Stimulated activated CD8-positive, alpha-beta memory T cell treated with anti-CD3 and anti-CD28 coated beads, Interleukin-7, amount 100 ng/mL, for 4 hours (primary cell): ENCODE results near the gene OR8B3.
"Not testable (repeated sequence)": the region's sequence is repeated elsewhere in the genome, so short reads cannot be mapped to it uniquely, and the experiment has no call there.

Source experiments
- DNase-seq, 2 donors: peaks; one replicate each; pipeline ENCODE4 v3.0.0-alpha.2; 2020; ENCODE audit warnings: low read depth in 2 of 2

The OR8B3 gene, protein sequence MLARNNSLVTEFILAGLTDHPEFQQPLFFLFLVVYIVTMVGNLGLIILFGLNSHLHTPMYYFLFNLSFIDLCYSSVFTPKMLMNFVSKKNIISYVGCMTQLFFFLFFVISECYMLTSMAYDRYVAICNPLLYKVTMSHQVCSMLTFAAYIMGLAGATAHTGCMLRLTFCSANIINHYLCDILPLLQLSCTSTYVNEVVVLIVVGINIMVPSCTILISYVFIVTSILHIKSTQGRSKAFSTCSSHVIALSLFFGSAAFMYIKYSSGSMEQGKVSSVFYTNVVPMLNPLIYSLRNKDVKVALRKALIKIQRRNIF

DNA sequence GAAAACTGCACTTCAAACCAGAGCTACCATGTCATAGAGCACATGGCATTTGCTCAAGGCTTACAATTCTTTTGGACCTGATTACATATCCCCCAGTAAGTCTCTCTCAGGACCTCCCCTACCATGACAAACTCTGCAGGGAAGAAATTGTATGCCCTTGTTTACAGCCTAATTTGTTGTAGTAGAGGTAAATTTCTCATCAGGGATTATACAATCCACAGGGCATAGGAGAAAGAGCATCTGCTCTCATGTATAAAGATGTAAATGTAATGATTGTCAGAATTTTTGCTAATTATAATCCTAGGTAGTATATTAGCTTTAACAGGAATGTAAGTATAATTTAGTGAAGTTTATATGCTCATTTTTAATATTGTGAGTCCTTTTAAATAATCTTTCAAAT, at the start of gene OR8B3:
TSS of gene OR8B3 (minus strand) at position 101 of the 400 bp plus-strand sequence. CDS start 1,673 bp downstream, outside the sequence.
- no peak for DNase-seq

DNA sequence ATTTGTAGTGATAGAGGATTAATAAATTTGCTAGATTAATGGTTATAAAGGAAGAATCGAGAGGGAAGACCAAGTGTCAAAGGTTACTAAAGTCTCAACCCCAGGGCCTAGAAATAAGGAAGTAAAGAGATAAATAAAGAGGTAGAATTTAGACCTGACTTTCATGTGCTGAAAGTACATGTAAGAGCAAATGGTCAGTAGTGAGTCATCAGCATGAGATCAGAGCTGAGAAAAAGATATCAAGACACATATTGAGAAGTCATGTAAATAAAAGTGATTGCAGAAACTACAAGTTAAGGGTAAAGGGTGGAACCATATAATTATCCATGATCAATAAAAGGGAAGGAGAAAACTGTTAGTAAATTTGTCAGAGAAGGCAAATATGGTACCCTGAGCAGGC, 48.1 kb upstream of the OR8B3 start:
- no peak for DNase-seq

DNA sequence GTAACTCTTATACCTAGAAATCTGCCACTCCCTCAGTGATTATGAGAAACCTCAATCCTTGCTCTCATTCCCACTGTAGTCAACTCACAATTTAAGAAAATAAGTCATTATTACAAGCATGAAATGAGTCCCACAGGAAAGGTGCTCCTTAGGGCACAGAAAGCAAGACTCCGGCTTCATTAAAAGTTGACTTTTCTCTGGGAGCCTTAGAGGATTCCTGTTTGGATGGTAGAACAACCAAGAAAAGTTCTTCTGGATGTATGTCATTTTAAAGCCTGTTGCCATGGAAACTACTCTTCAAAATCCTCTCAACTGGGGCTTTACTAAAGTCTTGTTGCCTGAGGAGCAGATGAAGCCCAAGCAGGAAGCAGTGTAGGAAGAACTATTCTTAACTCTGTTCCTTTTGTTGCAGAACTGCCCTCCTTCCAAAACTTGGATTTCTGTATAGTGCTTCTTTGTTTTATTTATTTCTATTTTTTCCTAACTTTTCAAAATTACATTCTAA, 46.9 kb upstream of the OR8B3 start, which contains the start of gene OR8B8:
TSS of gene OR8B8 (minus strand) at position 51 of the 505 bp plus-strand sequence. CDS start 4,611 bp downstream, outside the sequence.
- DNase-seq = no peak

DNA sequence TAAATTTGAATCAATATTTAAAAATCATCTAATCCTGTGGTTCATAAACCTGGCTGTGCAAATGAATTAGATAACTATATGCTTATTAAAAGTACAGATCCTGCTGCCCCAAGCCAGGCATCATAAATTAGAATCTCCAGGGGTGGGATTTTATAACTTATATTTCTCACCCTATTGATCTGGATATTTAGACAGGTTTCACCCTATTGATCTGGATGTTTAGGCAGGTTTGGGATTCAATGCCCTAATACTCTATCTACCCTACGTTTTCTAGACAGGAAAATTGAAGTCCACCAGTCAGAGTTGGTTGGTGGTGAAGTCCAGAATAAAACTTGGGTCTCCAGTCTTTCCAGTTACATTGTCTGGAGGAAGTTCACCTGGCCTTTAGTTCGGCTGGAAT, 44.0 kb upstream of the OR8B3 start:
- DNase-seq = no peak

DNA sequence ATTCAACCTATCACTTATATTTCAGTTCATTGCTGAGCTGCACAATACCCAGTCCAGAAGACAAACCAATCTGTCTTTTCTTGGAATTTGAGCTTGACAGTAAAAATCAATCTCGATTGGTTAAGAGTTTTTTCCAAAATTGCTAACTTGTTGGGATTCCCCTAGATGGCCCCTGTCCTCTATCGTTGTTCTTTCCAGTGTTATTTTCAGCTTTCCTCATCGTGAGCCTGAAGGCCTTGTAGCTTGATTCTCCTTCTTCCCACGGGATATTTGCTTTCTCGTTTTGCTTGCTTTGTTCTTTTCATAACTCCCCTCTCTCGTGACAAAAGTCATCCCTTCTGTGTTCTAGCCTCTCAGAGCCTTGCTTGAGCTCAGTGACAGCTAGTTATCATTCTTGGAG, 43.6 kb upstream of the OR8B3 start:
- DNase-seq = no peak

DNA sequence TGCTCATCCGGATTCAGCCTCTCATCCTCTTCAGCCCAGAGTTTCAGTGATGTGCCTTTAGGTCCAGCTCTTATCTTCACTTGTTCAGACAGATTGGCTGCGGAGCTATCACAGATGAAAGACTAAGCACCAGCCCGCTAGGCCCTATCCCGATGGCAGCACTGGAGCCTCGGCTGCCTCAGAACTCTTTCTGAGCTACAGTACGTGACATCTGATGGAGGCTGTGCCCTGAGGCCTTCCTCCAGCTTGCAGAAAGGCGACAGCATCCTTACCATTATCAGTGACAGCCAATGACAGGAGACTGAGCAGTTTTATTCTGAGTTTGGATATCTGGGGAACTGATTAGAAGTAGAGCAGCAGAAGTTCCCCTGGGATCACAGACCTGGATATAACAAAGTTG, 42.7 kb upstream of the OR8B3 start:
- no peak for DNase-seq

DNA sequence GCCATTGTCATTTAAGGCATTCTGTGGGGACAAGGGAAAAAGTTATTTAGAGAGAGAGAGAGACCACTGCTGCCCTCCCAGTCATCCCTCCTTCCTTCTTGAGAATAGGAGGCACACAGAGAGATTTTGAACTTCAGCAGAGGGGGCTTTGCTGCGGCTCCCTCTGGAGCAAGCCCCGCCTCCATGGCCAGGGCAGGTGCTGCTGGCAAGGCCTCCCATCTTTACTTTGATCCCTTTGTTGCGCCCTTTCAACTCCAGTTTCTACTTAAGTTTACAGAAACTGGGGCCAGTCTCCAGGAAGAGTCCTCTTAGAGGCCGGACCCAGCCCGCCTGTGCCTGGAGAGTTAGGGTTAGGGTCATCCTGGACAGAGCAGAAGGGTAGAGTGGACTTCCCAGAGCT, 42.3 kb upstream of the OR8B3 start:
- no peak for DNase-seq

DNA sequence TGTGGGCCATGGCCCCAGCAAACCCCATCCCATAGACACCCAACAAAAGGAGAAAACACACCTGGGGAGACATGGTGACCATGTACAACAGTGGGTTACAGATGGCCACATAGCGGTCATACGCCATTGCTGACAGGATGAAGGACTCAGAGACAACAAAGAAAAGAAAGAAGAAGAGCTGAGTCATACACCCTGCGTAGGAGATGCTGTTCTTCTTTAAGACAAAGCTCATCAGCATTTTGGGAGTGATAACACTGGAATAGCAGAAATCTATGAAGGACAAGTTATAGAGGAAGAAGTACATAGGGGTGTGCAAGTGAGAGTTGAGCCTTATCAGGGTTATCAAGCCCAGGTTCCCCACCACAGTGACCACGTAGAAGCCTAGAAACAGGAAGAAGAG, 41.8 kb upstream of the OR8B3 start:
- DNase-seq = no peak

DNA sequence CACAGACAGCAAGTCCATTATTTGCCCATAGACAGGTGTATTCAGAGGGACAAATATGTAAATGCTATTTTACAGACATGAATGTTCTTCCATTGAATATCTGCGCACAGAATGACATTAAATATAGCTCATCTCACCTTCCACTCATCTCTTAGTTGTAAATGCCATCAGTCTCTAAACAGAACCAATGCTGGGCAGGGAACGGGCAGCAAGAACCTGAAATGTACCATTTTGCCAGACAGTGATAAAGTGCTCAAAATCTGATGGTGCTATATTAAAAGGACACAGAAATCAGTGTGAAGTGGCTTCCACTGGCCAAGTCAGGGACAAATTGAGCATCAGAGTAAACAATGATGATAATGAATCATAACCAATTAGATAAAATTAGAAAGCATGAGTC, 35.9 kb upstream of the OR8B3 start:
- DNase-seq = no peak

DNA sequence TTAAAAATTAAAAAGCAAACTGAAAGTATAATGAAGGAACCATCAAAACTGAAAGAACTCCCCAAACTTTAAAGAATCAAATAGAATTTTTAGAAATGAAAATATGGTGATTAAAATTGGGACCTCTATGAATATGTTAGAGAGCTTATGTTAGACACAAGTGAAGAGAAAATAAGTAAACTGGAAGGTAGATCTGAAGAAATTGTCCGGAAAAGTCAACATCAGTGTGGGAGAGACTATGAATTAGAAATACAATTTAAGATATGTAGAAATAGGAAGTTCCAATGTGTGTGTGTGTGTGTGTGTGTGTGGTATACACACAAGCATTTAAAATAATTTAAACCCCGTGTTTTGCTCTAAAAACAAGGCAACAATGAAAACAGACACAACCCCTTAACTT, 30.8 kb upstream of the OR8B3 start:
- DNase-seq = no peak

DNA sequence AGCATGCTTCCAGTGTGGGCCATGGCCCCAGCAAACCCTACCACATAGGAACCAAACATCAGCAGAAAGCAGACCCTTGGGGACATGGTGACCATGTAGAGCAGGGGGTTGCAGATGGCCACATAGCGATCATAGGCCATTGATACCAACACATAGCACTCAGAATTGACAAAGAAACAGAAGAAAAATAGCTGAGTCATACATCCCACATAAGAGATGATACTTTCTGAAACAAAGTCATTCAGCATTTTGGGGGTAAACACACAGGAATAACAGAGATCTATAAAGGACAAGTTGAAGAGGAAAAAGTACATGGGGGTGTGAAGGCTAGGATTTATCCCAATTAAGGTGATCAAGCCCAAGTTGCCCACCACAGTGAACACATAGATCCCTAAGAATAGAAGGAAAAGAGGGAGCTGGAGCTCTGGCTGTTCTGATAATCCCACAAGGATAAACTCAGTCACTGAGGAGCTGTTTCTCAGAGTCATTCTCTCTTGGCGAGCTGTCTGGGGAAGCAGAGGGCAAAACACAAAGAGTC, 25.6 kb upstream of the OR8B3 start, which contains the start of gene OR8B4:
TSS of gene OR8B4 (minus strand) at position 488 of the 538 bp plus-strand sequence. CDS start at position 488, 0 bp downstream.
- DNase-seq = no peak

DNA sequence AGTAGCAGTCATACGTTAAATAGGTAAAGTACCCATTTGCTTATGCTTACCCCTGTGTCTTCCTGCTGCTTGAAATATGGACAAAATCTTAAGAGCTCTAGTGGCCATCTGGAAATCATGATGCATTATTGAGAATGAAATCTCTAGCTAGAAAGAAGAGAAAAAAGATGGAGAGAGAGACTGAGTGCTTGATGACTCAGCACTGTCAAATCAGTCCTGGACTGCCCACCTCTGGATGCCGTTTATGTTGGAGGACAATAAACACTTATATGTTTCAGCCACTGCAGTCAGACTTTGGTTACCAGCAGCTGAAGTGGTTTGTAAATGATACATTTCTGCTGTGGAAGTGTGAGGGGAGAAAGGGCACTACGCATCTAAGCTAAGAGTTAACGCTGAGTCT, 22.2 kb upstream of the OR8B3 start:
- no peak for DNase-seq

DNA sequence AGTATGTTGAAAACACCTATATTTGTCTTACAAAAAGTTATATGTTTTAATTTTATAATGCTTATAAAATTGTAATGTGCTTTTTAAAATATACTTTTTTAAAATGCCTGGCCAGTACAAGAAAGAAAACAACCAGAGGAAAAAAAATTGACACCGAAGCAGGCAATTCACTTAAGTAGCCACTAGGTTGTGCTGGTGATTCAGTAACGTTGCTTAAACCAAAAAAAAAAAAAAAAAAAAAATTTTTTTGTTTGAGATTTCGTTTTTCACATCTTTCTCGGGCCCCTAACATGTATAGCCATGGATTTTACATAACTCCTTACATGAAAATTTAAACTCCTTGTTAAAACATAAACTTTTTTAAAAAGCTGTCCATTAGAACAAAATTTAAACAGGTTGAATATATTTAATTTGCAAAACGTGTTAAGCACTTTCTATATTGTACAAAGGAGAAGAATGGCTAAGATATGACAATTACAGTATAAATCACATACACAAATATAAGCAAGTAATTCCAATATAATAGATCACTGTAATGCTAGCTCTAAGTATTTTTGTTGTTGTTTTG, 16.6 kb upstream of the OR8B3 start:
- DNase-seq = no peak

DNA sequence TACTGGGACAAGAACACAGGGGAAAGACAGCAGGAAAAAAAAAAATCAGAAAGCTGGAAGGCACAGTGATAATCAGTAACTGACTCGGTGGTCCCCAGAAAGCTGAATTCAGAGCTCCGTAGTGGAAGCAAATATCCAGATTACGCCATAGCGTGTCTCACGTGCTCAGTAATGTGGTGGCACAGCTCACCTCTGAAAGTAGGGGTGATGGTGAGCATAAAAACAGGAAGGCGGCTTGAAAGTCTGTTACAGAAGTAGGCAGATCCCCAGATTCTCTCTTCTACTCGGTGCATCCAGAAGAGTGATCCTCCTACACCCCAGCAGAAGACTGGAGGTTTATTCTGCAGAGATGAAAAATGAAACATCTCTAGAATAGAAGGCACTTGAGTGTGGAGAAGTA, 11.1 kb upstream of the OR8B3 start:
- DNase-seq = no peak

DNA sequence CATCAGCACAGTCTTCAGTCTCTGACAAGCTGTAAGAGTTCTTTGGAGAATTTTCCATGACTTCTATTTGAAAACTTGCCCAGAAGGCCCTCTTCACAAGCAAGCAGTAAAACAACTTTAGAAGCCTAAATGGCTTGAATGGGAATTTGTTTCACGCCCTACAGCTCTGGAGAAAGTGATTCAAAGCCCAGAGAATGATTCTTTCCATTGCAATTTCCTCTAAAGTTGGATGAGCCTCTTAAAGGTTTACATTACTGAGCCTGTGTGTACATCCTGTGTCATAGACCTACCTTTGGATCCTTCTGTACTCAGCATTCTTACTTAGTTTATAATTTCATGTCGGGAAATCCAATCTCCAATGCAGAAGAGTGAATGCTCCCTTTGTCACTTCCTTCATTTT, 6.8 kb upstream of the OR8B3 start:
- no peak for DNase-seq

DNA sequence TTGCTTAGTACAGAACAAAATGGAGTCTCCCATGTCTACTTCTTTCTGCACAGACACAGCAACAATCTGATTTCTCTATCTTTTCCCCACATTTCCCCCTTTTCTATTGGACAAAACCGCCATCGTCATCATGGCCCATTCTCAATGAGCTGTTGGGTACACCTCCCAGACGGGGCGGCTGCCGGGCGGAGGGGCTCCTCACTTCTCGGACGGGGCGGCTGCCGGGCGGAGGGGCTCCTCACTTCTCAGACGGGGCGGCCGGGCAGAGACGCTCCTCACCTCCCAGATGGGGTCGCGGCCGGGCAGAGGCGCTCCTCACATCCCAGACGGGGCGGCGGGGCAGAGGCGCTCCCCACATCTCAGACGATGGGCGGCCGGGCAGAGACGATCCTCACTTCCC, 4.4 kb upstream of the OR8B3 start:
- DNase-seq = not testable (repeated sequence)

DNA sequence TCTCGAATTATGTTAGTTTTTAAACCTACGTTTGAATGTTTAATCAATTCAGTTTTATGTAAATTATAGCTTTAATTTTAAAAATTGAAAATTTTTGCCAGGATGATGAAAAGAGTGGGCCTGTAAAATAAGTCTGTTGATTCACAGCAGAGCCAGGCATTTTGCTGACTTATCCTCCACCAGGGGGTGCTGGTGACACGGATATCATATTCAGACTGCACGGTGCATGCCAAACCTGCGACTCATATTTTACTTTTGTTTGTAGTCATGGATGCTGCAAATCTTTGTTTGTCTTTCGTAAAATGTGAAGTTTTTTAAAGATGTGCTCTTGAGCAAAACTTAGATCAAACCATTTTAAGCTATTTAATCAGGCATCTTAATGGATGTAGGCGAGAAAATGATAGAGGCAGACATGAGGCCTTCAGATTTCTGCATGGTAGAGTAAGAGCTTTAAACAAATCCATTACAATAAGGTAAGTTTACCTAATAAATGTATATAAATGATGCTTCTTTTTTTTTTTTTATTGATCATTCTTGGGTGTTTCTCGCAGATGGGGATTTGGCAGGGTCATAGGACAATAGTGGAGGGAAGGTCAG, 3.6 kb upstream of the OR8B3 start:
- DNase-seq = peak in 1 of 2 donors; percentile 8

DNA sequence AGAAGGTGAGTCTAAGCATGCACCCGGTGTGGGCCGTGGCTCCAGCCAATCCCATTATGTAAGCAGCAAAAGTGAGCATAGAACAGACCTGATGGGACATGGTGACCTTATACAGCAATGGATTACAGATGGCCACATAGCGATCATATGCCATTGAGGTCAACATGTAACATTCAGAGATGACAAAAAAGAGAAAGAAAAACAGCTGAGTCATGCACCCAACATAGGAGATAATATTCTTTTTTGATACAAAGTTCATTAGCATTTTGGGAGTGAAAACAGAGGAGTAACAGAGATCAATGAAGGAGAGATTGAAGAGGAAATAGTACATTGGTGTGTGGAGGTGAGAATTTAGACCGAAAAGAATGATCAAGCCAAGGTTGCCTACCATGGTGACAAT, 2.0 kb downstream of the OR8B3 start:
- DNase-seq = not testable (repeated sequence)

DNA sequence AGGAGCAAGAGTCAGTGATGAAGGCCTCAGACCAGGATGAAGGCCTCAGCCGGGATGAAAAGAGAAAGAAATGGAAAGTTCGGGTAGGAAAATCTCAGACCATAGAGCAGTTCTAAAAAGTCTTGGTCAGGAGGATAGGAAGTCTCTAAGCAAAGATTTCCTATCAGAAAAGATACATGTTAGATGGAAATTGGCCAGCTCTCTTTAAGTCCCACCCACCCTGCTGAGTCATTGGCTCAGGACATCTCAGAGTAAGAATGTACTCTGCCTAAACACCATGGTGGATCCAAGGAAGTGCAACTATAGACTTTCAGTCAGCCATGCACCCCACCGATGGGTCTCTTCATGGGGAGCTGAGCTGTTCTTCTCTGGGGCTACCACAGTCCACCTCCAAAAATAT, 4.4 kb downstream of the OR8B3 start:
- no peak for DNase-seq

DNA sequence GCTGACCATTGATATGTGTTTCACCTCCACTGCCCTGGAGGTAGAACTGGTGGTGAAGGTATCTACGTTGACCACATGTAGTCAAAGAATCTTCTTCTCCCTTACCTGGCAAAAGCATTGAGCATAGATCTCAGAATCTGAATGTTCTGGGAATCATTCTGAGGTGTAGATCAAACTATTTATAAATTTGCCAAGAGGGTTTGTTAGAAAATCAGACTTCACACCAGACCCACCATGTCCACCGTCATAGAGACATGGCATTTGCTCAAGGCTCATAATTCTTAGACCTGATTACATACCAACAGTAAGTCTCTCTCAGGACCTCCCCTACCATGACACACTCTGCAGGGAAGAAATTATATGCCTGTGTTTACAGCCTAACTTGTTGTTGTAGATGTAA, 14.4 kb downstream of the OR8B3 start, which contains the start of gene OR8B2:
TSS of gene OR8B2 (minus strand) at position 101 of the 400 bp plus-strand sequence. CDS start 1,156 bp downstream, outside the sequence.
- no peak for DNase-seq

DNA sequence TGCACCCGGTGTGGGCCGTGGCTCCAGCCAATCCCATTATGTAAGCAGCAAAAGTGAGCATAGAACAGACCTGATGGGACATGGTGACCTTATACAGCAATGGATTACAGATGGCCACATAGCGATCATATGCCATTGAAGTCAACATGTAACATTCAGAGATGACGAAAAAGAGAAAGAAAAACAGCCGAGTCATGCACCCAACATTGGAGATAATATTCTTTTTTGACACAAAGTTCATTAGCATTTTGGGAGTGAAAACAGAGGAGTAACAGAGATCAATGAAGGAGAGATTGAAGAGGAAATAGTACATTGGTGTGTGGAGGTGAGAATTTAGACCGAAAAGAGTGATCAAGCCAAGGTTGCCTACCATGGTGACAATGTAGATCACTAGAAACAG, 16.0 kb downstream of the OR8B3 start:
- DNase-seq = not testable (repeated sequence)

DNA sequence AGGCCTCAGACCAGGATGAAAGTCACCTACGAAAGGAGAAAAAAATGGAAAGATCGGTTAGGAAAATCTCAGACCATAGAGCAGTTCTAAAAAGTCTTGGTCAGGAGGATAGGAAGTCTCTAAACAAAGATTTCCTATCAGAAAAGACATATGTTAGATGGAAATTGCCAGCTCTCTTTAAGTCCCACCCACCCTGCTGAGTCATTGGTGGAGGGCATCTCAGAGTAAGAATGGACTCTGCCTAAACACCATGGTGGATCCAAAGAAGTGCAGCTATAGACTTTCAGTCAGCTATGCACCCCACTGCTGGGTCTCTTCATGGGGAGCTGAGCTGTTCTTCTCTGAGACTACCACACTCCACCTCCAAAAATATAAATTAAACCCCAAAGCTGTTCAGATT, 18.2 kb downstream of the OR8B3 start:
- DNase-seq = no peak
